ENCODE data around the gene SLC12A9.

GRCh38 chr7:100888291-100888987 lies 35.9 kb downstream of the SLC12A9 start:
- TF ChIP-seq EP300 (IDR thresholded peaks at IDR 0.05; ENCODE audit: borderline replicate concordance), result no peak
- TF ChIP-seq REST (IDR thresholded peaks at IDR 0.05; ENCODE audit: low read depth), result no peak
- TF ChIP-seq TAF1 (IDR thresholded peaks at IDR 0.05; ENCODE audit: low read depth), result no peak
- no peak for TF ChIP-seq YY1 (IDR thresholded peaks at IDR 0.05; ENCODE audit: low read depth)
- TF ChIP-seq TEAD4 (IDR thresholded peaks at IDR 0.05), result no peak
- no peak for TF ChIP-seq CREB1 (IDR thresholded peaks at IDR 0.05; ENCODE audit: low read depth)
